ENCODE data around the gene GSC. TPM values are rescaled to one million over a fixed set of nuclear protein-coding genes. Genes with fewer than 3 reads are reported as not detected.
"Not testable (repeated sequence)": the region's sequence is repeated elsewhere in the genome, so short reads cannot be mapped to it uniquely, and the experiment has no call there.

Gene GSC
- total RNA-seq (2014; rRNA removed; shearing (Covaris generic)) = not detected in 2 replicates
- polyA plus RNA-seq (2015; cell fraction: cytosol; rRNA removed) = 0.41 and 0.64 TPM in 2 replicates
- not detected in 2 replicates for polyA plus RNA-seq (2015; cell fraction: nucleus; rRNA removed)

DNA sequence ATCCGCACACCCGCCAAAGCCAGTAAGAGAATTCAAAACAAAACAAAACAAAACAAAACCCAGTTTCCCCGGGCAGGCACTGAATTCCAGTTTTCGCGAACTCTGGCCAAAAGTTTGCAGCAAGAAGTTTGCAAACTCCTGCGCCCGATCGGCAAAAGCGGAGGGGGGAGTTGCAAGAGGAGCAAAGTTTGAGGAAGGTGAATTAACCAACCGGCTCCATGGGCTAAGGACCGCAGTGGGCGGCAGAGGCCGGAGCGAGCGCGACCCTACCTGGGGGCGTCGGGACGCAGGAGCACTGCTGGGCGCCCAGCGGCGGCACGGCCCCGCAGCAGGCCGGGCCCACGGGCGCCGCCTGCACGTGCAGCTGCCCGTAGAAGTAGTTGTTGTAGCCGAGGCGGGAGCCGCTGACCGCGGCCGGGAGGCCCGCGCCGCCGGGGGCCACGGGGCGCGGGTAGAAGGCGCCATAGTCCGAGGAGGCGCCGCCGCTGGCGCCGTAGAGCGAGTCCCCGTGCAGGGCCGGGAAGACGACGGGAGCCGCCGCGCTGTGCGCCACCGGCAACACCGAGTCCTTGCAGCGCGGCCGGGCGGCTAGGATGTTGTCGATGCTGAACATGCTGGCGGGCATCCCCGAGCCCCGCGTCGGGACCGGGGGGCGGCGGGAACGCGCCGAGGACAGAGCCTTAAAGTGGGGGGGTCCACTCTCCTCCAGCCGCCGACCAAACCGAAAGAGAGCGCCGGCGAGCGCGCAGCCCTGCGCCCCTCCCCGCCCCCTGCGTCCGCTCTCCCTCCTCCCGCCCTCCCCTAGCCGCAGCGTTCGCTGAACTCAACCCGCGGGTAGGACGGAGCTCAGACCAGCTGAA lies at the start of gene GSC:
Gene GSC, minus strand, starts transcription at position 723 of the 860 bp plus-strand sequence. Its CDS starts 98 bp downstream, at position 625.
- in situ Hi-C loops (cut with HindIII; ENCODE audit: low pct_unique_long_range_greater_than_20kb, low sequenced_read_pairs) = no loop called here
- DNase-seq (ENCODE audit: low read depth, low spot score) = peak; percentile 15

DNA sequence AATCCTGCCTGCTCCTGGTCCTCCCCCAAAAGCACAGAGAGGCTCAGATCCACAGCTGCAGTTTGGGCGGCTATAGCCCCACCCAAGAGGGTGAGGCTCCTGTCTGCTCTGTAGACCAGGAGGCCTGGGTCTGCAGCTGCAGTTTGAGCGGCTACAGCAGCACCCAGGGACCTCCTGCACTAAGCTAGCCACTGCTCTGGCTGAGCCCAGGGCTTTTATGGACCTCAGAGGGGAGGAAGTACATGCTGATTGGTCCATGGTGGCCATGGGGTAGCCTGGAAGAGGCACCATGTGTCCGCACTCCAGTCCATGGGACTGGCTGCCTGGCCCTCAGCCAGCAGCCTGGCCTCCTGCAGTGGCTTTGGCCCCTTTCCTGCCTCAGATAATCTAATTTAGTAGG lies 49.6 kb upstream of the GSC start:
- in situ Hi-C loops (cut with HindIII; ENCODE audit: low pct_unique_long_range_greater_than_20kb, low sequenced_read_pairs) = no loop called here
- no peak for DNase-seq (ENCODE audit: low read depth, low spot score)

DNA sequence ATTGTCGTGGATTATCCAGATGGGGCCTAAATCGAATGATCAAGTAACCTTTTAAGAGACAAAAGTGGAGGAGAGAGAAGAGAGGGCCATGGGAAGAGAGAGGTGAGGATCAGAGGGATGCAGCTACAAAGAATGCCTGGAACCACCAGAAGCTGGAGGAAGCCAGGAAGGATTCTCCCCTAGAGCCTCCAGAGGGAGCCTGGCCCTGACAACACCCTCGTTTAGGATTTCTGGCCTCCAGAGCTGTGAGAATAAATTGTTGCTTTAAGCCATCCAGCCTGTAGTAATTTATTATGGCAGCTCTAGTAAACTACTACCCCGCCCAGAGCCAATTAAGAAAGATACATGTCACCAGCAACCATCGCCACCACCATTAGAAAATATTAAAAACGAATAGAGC lies 46.2 kb upstream of the GSC start:
- in situ Hi-C loops (cut with HindIII; ENCODE audit: low pct_unique_long_range_greater_than_20kb, low sequenced_read_pairs) = no loop called here
- DNase-seq (ENCODE audit: low read depth, low spot score) = peak; percentile 35

DNA sequence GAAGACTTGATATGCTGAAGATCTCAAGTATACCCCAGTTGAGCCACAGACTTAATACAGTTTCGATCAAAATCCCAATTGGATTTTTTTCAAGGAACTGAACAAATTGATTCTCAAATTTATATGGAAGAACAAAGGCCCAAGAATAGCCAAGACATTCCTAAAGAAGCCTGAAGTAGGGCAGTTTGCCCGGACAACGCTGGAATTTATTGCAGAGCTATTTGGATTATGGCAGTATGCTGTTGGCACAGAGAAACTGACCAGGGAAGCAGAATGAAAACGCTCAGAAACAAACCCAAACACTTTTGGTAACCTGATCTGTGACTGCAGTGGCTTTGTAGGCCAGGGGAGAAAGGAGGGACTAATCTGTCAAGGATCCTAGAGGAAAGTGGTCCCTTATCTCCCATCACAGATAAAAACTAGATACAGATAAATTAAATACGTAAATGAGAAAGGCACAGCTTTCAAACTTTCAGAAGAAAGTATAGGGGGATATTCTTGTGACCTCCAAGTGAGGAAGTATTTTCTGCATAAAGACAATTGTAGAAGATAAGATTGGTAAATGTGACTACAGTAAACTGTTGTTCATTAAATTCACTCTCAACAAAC lies 35.9 kb upstream of the GSC start:
- in situ Hi-C loops (cut with HindIII; ENCODE audit: low pct_unique_long_range_greater_than_20kb, low sequenced_read_pairs) = no loop called here
- DNase-seq (ENCODE audit: low read depth, low spot score) = no peak

DNA sequence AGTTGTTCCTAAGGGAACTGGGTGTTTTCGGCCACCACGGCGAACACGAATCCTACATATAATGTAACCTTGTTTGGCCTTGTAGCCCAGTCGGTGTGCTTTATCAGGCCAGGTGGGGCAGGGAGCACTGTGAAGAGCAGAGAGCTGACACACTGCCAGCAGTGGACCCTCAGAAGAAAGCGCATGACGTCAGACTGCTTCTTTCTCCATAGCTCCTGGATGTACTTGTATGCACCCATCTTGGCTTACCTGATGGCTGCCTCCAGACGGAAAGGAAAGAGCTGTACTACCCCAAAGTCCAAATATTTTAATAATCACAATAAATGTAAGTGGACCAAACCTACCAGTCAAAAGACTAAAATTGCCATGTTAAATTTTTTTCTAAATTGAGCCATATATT lies 31.3 kb upstream of the GSC start:
- DNase-seq (ENCODE audit: low read depth, low spot score) = no peak
- in situ Hi-C loops (cut with HindIII; ENCODE audit: low pct_unique_long_range_greater_than_20kb, low sequenced_read_pairs) = no loop called here

DNA sequence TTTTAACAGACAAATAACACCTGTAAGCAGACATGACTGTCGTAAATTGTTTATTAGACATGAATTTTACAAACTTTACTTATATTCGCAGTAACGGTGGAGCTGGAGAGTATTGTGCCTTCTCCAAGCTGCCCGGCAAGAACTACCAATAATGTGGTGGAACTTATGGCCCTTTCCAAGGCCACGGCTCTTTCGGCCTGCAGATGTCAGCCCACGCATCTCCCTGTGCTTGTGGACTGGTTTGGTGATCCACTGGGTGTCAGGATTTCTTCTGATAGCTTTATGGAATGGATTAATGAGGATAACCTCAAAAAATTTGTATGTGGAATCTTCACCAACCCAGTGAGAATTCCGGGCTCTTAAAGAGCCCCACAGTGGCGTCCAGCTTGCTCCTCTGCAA lies 30.9 kb upstream of the GSC start:
- in situ Hi-C loops (cut with HindIII; ENCODE audit: low pct_unique_long_range_greater_than_20kb, low sequenced_read_pairs); DNase-seq (ENCODE audit: low read depth, low spot score): not testable (repeated sequence)

DNA sequence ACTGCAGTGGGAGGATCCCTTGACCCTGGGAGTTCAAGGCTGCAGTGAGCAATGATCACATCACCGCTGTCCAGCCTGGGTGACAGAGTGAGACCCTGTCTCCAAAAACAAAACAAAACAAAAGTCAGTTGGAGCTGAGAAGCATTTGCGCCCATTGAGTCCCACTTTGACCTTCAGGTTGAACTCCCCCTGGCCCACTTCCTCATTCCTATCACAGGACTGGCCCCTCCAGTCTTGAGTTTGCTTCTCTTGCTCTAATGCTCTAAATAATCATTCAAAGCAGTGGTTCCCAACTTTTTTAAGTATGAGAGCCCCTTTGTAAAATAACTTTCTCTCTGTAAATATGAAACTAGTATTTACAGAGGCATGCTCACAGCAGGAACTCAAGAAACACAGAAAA lies 28.0 kb upstream of the GSC start:
- in situ Hi-C loops (cut with HindIII; ENCODE audit: low pct_unique_long_range_greater_than_20kb, low sequenced_read_pairs) = no loop called here
- no peak for DNase-seq (ENCODE audit: low read depth, low spot score)

DNA sequence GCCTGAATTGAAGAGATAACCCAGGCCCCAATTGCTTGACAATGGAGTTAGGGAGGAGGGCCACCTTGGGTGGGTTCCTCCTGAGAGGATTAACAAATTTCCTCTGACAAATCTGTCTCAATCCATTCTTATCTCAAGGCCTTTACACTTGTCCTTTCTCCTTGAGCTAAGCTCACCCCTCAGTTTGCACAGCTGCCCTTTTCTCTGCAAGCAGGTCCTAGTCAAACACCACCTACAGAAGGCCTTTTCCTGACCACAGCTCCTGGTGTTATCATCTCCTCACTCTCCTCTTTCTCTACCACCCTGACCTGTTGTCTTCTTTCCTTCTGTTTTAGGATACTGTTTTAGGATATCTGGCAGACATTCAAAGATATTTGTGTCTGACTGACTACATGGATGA lies 26.4 kb upstream of the GSC start:
- in situ Hi-C loops (cut with HindIII; ENCODE audit: low pct_unique_long_range_greater_than_20kb, low sequenced_read_pairs) = no loop called here

DNA sequence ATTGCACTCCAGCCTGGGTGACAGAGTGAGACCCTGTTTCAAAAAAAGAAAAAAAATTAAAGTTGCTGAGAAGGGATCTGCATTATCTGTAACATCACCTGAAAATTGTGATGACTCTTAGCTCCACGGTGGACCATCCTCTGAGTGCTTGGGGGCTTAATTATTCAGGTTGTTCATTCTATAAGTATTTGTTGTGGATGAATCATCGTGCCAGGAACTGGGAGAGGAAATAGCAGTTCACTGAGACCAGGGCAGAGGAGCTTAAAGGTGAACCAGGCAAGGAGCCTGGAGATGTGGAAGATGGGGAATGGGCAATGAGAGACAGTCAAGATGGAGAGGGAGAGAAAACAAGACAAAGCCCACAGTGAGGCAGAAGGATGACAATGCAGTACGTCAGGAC lies 25.5 kb upstream of the GSC start:
- in situ Hi-C loops (cut with HindIII; ENCODE audit: low pct_unique_long_range_greater_than_20kb, low sequenced_read_pairs) = no loop called here
- DNase-seq (ENCODE audit: low read depth, low spot score) = no peak

More for the DNA sequence above, 26.4 kb upstream of the GSC start:
- DNase-seq (ENCODE audit: low read depth, low spot score) = no peak

DNA sequence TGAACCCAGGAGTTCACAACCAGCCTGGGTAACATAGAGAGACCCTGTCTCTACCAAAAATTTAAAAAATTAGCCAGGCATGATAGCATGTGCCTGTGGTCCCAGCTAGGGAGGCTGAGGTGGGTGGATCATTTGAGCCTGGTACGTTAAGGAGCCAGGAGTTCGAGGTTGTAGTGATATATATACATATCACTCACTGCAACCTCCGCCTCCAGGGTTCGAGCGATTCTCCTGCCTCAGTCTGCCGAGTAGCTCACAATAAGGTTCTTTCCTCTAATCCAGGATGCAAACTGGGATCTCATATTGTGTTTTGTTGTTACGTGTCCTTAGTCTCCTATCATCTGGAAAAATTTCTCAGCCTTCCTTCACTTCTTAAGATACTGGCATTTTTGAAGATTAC lies 24.0 kb upstream of the GSC start:
- no peak for DNase-seq (ENCODE audit: low read depth, low spot score)
- in situ Hi-C loops (cut with HindIII; ENCODE audit: low pct_unique_long_range_greater_than_20kb, low sequenced_read_pairs) = no loop called here

DNA sequence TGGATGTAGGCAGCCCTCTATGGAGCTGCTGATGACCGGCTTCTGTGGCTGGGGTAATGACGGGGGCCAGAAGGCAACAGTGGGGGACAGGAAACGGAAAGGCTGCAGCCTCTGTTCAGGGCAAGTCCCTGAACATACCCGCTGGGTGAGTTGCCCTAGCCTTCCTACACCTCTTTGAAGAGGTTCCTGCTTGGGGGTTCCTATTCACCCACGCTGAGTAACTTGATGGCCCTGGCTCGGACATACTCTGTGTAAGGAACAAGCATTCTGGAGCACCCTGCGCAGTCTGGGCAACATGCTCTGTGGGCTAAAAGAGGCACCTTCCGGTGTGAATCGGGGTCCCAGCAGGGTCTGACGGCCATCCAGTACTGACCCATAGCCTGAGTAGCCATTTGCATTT lies 17.7 kb upstream of the GSC start:
- no peak for DNase-seq (ENCODE audit: low read depth, low spot score)
- in situ Hi-C loops (cut with HindIII; ENCODE audit: low pct_unique_long_range_greater_than_20kb, low sequenced_read_pairs) = no loop called here

DNA sequence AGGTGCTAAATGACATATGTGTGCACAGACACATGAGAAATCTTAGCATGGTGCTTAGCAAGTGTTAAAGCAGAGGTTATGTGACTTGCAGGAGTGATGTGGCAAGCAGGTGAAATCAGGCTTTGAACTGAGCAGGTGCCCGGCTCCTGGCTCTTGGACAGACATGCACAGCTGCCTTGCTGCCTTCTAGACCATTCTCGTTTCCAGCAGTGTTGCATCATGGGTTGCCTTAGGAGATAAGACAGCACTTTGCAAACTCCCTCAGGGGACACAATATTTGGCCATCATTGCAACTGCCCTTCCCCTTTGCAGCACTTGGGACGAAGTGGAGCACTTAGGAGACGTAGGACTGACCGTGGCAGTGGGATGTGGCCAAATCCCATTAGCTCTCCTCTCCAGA lies 17.2 kb upstream of the GSC start:
- in situ Hi-C loops (cut with HindIII; ENCODE audit: low pct_unique_long_range_greater_than_20kb, low sequenced_read_pairs) = no loop called here
- no peak for DNase-seq (ENCODE audit: low read depth, low spot score)

DNA sequence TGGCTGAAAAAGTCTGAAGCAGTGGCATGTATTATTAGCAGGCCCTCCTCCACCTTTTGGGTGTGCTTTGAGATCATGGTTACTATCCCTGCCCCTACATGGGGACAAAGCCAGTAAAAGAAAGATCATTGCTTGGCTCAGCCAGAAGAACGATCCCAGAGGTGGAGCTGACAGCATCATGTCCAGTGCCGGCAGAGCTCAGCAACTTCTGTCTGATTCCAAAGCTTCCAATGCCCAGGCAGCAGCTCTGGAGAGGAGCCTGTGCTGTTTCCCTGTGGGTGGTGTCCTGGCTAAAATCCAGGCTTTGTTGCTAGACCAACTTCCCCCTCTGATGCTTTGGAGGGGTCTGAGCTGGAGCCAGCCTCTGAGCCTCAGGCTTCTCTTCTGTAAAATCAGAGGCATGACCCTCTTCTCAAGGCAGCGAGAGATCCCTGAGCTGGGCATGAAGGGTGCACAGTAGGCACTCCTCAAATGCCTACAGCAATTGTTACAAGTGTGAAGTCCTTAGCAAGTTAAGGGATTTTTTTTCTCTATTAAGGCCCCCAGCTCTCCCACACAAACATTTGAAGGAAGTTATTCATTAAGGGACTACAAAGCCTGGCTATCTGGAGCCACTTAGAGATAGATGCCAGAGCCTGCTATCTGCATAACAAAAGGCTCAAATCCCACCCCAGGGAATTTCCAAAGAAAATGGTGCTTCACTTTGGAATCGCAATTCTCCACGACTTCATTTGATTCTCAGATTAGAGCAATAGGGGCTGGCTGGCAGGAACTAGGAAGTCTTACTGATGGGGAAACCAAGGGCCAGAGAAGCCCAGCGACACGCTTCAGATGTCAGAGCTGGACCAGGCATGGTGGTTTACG lies 10.9 kb upstream of the GSC start:
- in situ Hi-C loops (cut with HindIII; ENCODE audit: low pct_unique_long_range_greater_than_20kb, low sequenced_read_pairs) = no loop called here
- no peak for DNase-seq (ENCODE audit: low read depth, low spot score)

DNA sequence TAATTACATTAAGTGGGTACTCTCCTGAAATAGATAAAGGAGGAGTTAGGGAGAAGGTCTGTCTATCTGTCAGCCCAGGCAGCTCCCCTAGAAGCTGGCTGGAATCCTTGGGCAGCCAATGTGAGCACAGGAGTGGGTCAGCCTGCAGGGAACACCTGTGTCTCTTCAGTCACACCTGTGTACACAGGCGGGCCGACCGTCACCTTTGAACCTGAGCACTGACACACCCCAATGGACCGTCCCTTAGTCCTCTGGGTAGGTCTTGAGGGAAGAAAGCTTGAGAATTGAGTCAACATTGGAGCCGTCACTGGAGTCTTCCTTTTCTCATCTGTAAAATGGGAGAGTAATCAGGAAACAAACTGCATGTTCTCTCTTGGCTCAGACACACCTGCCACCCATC lies 9.8 kb upstream of the GSC start:
- DNase-seq (ENCODE audit: low read depth, low spot score) = no peak
- in situ Hi-C loops (cut with HindIII; ENCODE audit: low pct_unique_long_range_greater_than_20kb, low sequenced_read_pairs) = no loop called here

DNA sequence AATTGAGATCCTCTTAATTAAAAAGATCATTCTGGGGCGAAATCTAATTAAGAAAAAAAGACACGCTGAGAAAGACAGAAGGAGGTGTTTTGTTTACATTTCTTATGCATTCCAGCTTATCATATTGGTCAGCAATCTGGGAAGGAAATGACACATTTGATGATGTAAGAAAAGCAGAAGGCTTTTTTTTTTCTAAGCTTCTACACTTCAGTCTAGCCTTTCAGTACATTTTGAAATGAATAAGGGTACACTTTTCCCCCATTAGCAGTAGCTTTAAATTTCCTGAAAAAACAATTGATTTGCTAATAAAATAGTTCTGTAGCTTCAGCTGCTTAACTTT lies 5.9 kb upstream of the GSC start:
- DNase-seq (ENCODE audit: low read depth, low spot score) = no peak
- in situ Hi-C loops (cut with HindIII; ENCODE audit: low pct_unique_long_range_greater_than_20kb, low sequenced_read_pairs) = no loop called here

DNA sequence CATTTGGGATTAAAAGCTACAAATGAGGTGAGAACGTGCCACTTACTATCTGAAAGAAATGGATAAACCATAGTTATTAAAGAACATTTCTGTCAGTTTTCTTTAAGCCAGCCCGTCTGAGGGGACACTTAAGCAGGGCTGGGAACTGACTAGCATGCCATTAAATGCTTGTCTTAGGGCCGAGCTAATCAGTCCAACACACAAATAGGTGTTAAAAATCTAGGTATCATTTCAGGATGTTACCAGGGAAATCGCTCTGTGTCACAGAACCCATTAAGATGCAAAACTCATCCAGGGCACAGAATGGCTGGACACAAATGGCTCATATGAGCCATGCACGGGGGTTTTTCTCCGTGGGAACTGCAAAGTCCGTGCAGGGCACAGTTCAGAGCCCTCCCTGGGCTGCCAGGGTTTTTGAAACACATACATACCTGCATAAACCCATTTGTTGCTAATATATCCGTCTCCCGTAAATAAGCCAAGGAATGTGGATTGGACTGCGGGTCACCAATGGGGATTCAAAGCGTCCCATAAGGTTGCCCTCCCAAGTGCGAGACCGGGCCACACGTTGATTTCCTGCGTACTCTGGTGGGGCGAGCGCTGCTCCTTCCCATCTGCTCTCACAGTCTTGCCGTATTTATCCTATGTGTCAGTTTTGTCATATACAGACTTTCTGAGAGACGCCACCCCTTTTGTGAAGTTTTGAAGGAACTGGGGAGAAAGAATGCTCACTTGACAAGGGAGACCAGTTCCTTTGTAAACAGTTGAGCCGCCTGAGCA lies 5.4 kb upstream of the GSC start:
- in situ Hi-C loops (cut with HindIII; ENCODE audit: low pct_unique_long_range_greater_than_20kb, low sequenced_read_pairs) = no loop called here
- DNase-seq (ENCODE audit: low read depth, low spot score) = no peak

DNA sequence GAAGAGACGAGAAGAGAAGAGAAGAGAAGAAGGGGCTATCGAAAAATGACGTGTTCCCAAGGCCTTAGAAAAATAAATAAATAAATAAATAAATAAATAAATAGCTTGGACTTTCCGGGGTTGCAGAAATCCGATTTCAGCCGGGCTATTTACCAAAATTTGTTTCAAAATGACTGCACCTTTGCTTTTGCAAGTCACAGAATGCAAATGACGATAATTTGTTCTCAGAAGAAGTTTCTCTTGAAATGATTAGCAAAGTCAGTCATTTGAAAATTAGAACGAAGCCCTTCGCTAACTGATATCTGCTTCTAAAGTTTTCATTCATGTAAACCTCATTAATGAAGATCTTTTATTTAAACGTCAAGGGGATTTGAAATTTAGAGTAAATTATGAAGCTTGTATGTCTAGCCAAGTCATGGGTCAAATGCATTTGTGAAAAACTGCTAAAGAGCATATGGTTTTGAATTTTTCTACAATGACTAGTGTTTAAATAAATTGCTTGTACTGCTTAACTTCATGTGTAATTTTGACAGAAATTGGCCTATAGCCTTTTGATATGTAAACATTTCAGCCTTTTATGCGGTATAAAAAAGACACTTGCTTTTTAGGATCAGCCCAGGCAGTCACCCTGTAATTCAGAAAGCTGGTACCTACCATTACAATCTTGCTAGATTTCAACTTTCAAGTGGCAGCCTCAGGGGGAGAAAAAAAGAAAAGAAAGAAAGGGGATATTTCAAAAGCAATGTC lies 4.6 kb upstream of the GSC start:
- DNase-seq (ENCODE audit: low read depth, low spot score) = no peak

More for the DNA sequence above, 4.6 kb upstream of the GSC start:
- in situ Hi-C loops (cut with HindIII; ENCODE audit: low pct_unique_long_range_greater_than_20kb, low sequenced_read_pairs) = no loop called here
